Stimulated activated naive CD8-positive, alpha-beta T cell treated with anti-CD3 and anti-CD28 coated beads, Interleukin-15, Interleukin-2, amounts not matched to agents 100 ng/mL and 50 ng/mL, for 24 hours (primary cell): ENCODE results near the gene SYNPR.

Experiments used
- H3K27ac Mint-ChIP-seq: one replicate; pipeline ENCODE4 v1.8.0; 2021; ENCODE audit warnings: mild to moderate bottlenecking, mixed read lengths
- H3K27me3 Mint-ChIP-seq: one replicate; pipeline ENCODE4 v1.8.0; 2021; ENCODE audit warnings: mixed read lengths
- H3K36me3 Mint-ChIP-seq: one replicate; pipeline ENCODE4 v1.8.0; 2021; ENCODE audit warnings: low read depth, mixed read lengths
- H3K4me1 Mint-ChIP-seq: one replicate; pipeline ENCODE4 v1.8.0; 2021; ENCODE audit warnings: low read depth, mixed read lengths
- H3K4me3 Mint-ChIP-seq: one replicate; pipeline ENCODE4 v1.8.0; 2021; ENCODE audit warnings: mild to moderate bottlenecking, mixed read lengths
- H3K9me3 Mint-ChIP-seq: one replicate; pipeline ENCODE4 v1.8.0; 2021; ENCODE audit warnings: mixed read lengths

The SYNPR gene

DNA sequence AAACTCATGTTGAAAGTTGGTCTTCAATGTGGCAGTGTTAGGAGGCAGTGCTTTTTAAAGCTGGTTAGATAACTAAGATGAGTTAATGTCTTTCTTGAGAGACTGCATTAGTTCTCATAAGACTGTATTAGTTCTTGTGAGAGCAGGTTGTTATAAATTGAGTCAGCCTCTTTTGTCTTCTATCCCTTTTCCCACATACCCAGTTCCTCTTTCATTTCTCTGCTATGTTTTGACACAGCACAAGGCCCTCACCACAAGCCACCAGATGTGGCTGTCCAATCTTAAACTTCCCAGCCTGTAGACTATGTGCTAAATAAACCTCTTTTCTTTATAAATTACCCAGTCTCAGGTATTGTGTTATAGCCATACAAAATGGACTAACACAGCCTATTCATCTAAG, 279.8 kb downstream of the SYNPR start:
- H3K9me3 Mint-ChIP-seq: no peaks in the 10 kb centered on the region
- no peak overlapping the region for H3K27ac Mint-ChIP-seq
- H3K4me1 Mint-ChIP-seq: no peaks in the 10 kb centered on the region
- H3K27me3 Mint-ChIP-seq: no peaks in the 10 kb centered on the region
- no peak overlapping the region for H3K4me3 Mint-ChIP-seq
- no peaks in the 10 kb centered on the region for H3K36me3 Mint-ChIP-seq

DNA sequence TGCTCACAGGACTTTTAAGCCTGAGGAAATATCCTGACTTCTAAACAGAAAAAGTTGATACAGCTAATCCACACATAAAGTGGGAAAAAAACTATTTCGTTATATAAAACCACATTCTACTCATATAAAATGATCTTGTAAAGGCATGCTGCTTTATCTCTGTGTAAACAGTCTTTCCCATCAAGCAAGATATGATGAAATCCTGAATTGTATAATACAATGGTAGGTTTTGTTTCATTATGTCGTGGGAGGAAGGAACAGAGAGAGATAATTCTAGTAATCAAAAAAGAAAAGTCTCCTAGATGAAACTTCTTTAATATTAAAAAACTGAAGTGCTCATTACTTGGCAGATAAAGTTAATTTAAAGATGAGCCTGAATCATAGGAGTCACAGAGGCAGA, 281.8 kb downstream of the SYNPR start:
- Mint-ChIP-seq H3K4me3 (no peak overlapping the region), H3K27me3 (no peaks in the 10 kb centered on the region), H3K27ac (no peak overlapping the region), H3K4me1 (no peaks in the 10 kb centered on the region), H3K9me3 (no peaks in the 10 kb centered on the region), H3K36me3 (no peaks in the 10 kb centered on the region)

DNA sequence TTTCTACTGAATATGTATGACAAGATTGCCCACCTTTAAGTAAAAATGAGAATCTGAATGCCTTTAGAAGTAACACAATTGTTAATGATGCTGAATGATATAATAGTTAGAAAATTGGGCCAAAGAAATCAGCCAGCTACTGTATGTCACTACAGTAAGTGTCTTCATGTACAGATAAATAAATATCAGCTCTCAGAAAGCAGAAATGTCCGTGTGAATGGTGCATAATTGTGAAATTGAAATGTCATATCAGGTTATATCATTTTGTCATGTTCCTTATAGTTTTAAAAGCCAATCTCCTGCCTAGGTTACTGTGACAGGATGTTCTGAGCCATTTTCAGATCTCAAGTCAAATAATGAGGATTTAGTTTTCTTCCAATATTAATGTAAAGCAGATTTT, 283.8 kb downstream of the SYNPR start:
- Mint-ChIP-seq H3K36me3 (no peaks in the 10 kb centered on the region), H3K4me3 (no peak overlapping the region), H3K27me3 (no peaks in the 10 kb centered on the region), H3K4me1 (no peaks in the 10 kb centered on the region), H3K9me3 (no peaks in the 10 kb centered on the region), H3K27ac (no peak overlapping the region)

DNA sequence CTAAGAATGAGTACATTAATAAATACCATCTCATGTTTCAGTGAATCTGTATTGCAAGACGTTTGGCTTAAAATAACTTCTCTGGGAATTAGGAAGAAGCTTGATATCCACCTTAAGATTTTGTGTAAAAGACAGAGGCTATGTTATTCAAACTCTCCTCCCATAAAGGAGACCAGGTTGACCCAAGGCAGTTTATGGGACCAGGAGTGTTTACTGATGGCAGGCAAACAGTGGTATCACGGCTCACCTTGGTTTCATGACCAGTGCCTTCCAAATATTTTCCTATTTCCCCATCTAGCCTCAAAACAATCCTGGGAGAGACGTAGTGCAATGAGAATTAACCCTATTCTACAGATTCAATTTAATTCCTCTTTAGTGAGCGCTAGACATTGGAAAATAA, 284.2 kb downstream of the SYNPR start:
- Mint-ChIP-seq H3K27ac (no peak overlapping the region), H3K36me3 (no peaks in the 10 kb centered on the region)

DNA sequence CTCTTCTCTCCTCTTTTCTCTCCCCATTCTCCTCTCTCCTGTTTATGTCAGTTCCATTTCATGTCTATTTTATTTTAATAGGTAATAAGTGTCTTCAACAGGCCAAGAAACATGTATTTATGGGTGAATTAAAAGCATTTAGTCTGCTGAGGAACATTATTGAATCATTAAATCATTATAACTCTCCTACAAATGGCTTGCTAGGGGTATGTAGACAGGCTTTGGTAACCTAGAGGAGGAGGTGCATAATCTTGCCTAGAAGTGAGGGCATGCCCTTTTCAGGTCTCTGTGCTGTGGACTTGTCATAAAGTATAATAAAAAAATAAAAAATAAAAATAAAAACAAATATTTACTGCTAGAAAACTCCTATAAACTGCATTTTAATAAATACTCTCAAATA, 285.5 kb downstream of the SYNPR start:
- Mint-ChIP-seq H3K27ac (no peak overlapping the region), H3K4me1 (no peaks in the 10 kb centered on the region), H3K9me3 (no peaks in the 10 kb centered on the region), H3K4me3 (no peak overlapping the region), H3K36me3 (no peaks in the 10 kb centered on the region), H3K27me3 (no peaks in the 10 kb centered on the region)

More for the DNA sequence above, 284.2 kb downstream of the SYNPR start:
- Mint-ChIP-seq H3K9me3 (no peaks in the 10 kb centered on the region), H3K4me1 (no peaks in the 10 kb centered on the region), H3K4me3 (no peak overlapping the region), H3K27me3 (no peaks in the 10 kb centered on the region)

DNA sequence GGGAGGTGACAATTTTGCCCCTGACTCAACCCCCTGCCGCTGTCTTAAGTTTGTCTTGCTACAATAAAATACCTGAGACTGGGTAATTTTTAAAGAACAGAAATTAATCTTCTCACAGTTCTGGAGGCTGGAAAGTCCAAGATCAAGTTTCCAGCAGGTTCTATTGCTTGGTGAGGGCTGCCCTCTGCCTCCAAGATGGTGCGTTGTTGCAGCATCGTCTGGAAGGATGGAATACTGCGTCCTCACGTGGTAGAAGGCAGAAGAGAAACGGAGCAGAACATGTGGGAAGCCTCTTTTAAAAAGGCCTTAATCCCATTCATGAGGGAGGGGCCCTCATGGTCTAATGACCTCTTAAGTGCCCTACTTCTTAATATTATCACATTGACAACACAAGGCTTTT, 287.1 kb downstream of the SYNPR start:
- Mint-ChIP-seq H3K4me3 (no peak overlapping the region), H3K27ac (no peak overlapping the region), H3K36me3 (no peaks in the 10 kb centered on the region), H3K4me1 (no peaks in the 10 kb centered on the region), H3K9me3 (no peaks in the 10 kb centered on the region), H3K27me3 (peaks cover 2% of the 10 kb centered on the region)

DNA sequence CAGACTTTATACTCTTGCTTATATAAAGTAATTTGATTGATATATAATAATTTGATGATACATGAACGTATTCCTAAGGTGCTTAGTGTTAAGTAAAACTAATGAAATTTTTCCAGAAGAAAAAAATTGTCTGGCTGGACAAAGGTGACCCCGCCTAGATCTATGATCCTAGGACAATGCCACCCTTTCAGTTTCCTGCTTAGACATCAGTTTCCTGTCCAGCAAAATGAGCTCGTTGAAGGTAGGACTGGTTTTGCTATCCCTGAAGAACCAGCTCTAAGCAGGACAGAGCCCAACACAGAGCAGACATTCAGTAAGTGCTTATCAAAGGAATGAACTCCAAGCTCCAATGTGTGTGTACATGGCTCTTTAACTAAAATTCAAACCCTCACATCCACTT, 293.6 kb downstream of the SYNPR start:
- no peak overlapping the region for H3K27ac Mint-ChIP-seq
- no peak overlapping the region for H3K4me3 Mint-ChIP-seq
- H3K27me3 Mint-ChIP-seq: peaks cover 6% of the 10 kb centered on the region
- no peaks in the 10 kb centered on the region for H3K36me3 Mint-ChIP-seq
- H3K4me1 Mint-ChIP-seq: no peaks in the 10 kb centered on the region
- no peaks in the 10 kb centered on the region for H3K9me3 Mint-ChIP-seq

DNA sequence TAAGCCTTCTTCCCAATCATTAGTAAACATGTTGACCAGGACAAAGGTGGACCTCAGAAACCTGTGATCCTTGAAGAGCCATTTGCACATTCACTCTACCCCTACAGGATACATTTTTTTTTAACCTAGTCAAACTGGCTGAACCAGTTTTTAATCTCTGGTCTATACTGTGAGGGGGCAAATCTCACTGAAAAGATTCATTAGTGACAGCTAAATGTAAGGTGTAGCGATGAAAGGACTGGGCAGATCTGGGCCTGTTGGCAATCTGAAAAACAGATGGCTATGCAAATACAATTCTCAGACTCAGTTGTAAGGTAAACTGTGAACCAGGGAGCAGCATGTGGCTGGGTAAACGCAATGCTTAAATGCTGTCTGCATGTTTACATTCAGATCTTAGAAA, 298.7 kb downstream of the SYNPR start:
- no peaks in the 10 kb centered on the region for H3K36me3 Mint-ChIP-seq
- H3K27ac Mint-ChIP-seq: no peak overlapping the region
- H3K27me3 Mint-ChIP-seq: no peaks in the 10 kb centered on the region
- H3K9me3 Mint-ChIP-seq: no peaks in the 10 kb centered on the region
- no peaks in the 10 kb centered on the region for H3K4me1 Mint-ChIP-seq
- H3K4me3 Mint-ChIP-seq: no peak overlapping the region

DNA sequence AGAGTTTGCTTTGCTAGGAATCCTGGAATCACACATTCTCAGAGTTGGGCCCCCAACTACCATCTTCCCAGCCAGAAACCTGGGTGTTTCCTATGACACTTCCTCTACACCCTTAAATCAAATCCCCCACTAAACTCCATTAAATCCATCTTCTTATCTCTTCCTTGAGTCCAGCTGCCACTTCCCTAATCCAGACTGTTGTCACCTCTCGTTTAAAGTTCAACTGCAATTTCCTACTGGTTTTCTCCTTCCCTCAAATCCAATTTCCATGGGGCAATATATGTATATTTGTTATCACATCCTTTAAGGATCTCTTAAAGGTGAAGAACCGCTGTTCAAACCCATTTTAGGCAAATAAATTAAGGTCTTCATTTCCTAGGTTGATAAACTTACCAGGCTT, 300.8 kb downstream of the SYNPR start:
- Mint-ChIP-seq H3K36me3 (no peaks in the 10 kb centered on the region), H3K27me3 (no peaks in the 10 kb centered on the region), H3K4me1 (no peaks in the 10 kb centered on the region), H3K27ac (no peak overlapping the region), H3K9me3 (no peaks in the 10 kb centered on the region), H3K4me3 (no peak overlapping the region)

DNA sequence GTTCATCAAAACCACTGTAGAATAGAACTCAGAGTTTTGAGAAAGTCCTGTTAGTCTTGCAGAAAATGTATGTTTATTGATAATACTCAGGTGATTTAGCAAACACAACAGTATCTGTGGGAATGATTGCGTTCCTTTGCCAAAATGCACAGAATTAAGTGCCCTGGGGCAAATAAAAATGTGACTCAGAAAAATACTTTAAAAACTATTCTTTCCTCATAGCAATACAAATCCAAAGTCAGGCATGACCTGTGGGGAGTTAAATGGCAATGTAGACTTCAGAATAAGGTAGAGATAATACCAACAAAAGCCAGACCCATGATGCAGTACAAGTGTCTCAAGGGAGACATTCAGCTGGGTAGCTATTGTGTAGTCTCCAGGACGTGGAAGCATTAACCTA, 302.0 kb downstream of the SYNPR start:
- Mint-ChIP-seq H3K27ac (no peak overlapping the region), H3K27me3 (no peaks in the 10 kb centered on the region), H3K9me3 (no peaks in the 10 kb centered on the region), H3K36me3 (no peaks in the 10 kb centered on the region), H3K4me3 (no peak overlapping the region), H3K4me1 (no peaks in the 10 kb centered on the region)

DNA sequence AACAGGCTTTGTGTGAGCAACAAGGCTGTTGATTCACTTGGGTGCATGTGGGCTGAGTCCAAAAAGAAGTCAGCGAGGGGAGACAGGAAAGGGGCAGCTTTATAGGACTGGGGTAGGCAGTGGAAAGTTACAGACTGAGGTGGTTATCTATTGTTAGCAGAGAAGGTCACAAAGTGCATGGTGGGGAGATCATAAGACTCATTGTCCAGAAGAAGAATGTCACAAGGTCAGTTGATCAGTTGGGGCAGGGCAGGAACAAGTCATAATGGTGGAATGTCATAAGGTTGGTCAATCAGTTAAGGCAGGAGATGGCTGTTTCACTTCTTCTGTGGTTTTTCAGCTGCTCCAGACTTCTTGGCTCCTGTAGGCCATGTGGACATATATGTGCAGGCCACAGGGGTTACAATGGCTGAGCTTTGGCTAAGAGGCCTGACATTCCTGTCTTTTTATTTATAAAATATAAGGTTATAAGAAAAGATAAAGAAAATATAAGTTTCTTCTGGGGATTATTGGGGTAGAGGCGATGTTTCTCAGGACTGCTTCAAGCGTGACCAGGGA, 304.9 kb downstream of the SYNPR start:
- Mint-ChIP-seq H3K4me1 (no peaks in the 10 kb centered on the region), H3K9me3 (peaks cover 4% of the 10 kb centered on the region), H3K4me3 (no peak overlapping the region), H3K27me3 (no peaks in the 10 kb centered on the region), H3K27ac (no peak overlapping the region), H3K36me3 (no peaks in the 10 kb centered on the region)

DNA sequence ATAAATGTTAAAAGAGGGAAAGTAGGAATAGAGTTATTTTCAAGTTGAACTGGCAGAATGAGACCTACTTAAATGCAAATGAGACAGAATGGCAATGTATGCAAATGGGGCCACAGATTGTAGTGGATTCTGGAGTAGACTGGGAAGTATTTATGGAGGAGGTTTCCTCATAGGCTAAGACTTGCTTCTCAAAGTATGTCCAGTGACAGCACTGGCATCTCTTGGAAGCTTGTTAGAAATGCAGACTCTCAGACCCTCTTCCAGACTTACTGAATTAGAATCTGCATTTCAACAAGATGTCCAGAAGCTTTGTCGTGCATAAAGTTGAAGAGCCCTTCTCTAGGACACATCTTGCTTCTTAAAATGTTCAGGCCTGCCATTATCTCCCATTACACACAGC, 306.6 kb downstream of the SYNPR start:
- H3K4me1 Mint-ChIP-seq: no peaks in the 10 kb centered on the region
- no peak overlapping the region for H3K4me3 Mint-ChIP-seq
- H3K27ac Mint-ChIP-seq: no peak overlapping the region
- peaks cover 4% of the 10 kb centered on the region for H3K9me3 Mint-ChIP-seq
- H3K27me3 Mint-ChIP-seq: no peaks in the 10 kb centered on the region
- H3K36me3 Mint-ChIP-seq: no peaks in the 10 kb centered on the region

DNA sequence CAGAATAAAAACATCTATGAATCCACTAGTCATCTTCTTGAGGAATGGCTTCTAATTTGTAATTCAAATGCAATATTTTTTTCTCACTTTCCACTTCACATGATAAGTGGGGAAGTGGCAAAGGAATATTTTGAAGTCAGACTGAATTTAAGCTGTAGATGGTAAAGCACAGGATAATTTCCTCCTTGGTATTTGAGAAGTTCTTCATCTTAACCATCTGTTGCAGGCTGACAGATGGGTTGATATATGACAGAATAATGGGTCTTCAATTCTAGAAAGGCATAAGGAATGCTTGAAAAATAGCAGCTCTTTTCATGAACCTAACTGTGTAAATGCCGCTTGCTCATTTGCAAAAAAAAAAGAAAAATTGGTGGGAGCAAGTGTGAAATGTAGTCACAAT, 307.8 kb downstream of the SYNPR start:
- no peak overlapping the region for H3K4me3 Mint-ChIP-seq
- H3K36me3 Mint-ChIP-seq: no peaks in the 10 kb centered on the region
- H3K4me1 Mint-ChIP-seq: no peaks in the 10 kb centered on the region

DNA sequence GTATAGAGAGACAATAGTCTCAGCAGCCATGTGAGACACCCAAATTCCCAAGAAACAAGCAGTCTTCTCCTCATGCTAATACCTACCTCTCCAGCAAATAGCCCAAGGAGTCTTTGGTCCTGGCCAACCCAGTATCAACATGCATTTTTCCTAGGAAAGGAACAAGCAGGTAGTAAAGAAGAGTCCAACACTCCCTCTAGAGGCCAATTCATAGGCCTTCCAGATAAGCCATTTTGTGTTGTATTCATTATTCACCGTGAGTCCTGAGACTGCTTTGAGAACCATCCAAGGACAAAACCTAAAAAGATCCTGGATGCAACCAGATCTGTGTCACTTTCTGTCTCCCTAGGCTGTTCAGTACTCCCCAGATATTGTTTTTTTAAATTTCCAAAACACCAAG, 310.8 kb downstream of the SYNPR start:
- peaks cover 4% of the 10 kb centered on the region for H3K9me3 Mint-ChIP-seq
- H3K4me3 Mint-ChIP-seq: no peak overlapping the region
- no peaks in the 10 kb centered on the region for H3K36me3 Mint-ChIP-seq
- H3K4me1 Mint-ChIP-seq: no peaks in the 10 kb centered on the region
- H3K27me3 Mint-ChIP-seq: no peaks in the 10 kb centered on the region
- H3K27ac Mint-ChIP-seq: no peak overlapping the region

More for the DNA sequence above, 307.8 kb downstream of the SYNPR start:
- Mint-ChIP-seq H3K9me3 (peaks cover 4% of the 10 kb centered on the region), H3K27ac (no peak overlapping the region), H3K27me3 (no peaks in the 10 kb centered on the region)

DNA sequence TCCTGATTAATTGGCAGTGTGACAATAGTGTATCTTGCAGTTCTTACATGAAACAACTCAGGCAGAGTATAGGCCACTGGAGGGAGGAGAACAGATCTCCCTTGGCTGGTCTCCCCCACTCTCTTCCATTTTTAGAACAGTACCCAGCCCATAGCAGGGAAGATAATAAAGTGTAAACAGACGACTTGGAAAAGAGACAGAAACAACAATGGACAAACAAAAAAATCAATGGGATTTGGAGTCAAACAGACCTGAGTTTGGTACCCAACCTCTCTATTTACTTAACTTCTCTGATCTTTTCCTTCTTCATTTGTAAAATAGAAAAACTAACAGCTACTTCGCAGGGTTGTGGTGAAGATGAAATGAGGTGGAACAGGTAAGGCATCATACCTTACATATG, 315.7 kb downstream of the SYNPR start:
- H3K4me1 Mint-ChIP-seq: no peaks in the 10 kb centered on the region
- no peaks in the 10 kb centered on the region for H3K36me3 Mint-ChIP-seq
- H3K9me3 Mint-ChIP-seq: no peaks in the 10 kb centered on the region
- H3K27ac Mint-ChIP-seq: no peak overlapping the region
- no peaks in the 10 kb centered on the region for H3K27me3 Mint-ChIP-seq
- H3K4me3 Mint-ChIP-seq: no peak overlapping the region

DNA sequence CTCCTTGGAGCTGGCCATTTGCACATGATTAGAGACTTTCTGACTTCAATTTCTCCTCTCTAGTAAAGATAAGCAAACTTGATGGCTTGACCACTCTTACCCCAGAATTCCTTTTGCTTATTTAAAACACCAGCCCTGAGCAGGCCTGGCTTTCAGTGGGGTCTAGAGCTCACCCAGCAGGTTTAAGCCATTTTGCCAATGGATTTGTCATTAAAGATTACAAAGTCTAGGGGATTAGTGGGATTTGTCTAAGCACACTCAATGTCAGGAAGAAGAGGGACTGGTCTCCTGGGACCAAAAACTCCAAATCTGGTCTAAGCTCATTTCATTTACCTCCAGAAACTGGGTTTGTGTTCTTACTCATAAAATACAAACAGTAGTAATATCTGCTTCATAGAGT, 317.1 kb downstream of the SYNPR start:
- no peaks in the 10 kb centered on the region for H3K9me3 Mint-ChIP-seq
- H3K4me1 Mint-ChIP-seq: no peaks in the 10 kb centered on the region
- H3K27ac Mint-ChIP-seq: no peak overlapping the region
- no peaks in the 10 kb centered on the region for H3K27me3 Mint-ChIP-seq
- no peak overlapping the region for H3K4me3 Mint-ChIP-seq
- H3K36me3 Mint-ChIP-seq: no peaks in the 10 kb centered on the region
